Smooth muscle cell of the brain vasculature (primary cell): Measurements from ENCODE around the gene SATB2.
A peak's percentile ranks its signal among the peaks of the same experiment; 100 is the strongest.

Source experiments
- DNase-seq: peaks from one replicate; pipeline ENCODE4 v3.0.0-alpha.2; 2012; ENCODE audit warnings: low read depth, low spot score

The SATB2 gene

GRCh38 chr2:199457147-199458008 is at the start of gene SATB2:
Gene SATB2, minus strand, starts transcription at chr2:199457939. Its CDS starts 1,902 bp downstream, at chr2:199456037.
- DNase-seq = no peak

GRCh38 chr2:199505755-199506403 is 48.1 kb upstream of the SATB2 start:
- no peak for DNase-seq

GRCh38 chr2:199503148-199503547 is 45.4 kb upstream of the SATB2 start:
- no peak for DNase-seq

GRCh38 chr2:199499005-199499404 is 41.3 kb upstream of the SATB2 start:
- DNase-seq = no peak

- no peak for DNase-seq
Measured at GRCh38 chr2:199495147-199495546, 37.4 kb upstream of the SATB2 start.

GRCh38 chr2:199490049-199490448 is 32.3 kb upstream of the SATB2 start:
- DNase-seq = no peak

- peak; percentile 31 for DNase-seq
Measured at GRCh38 chr2:199488772-199489400, 31.1 kb upstream of the SATB2 start.

GRCh38 chr2:199485732-199486335 is 28.1 kb upstream of the SATB2 start:
- DNase-seq = no peak

- DNase-seq = no peak
Measured at GRCh38 chr2:199484927-199485326, 27.2 kb upstream of the SATB2 start.

GRCh38 chr2:199480966-199481365 is 23.2 kb upstream of the SATB2 start:
- no peak for DNase-seq

- DNase-seq = no peak
Measured at GRCh38 chr2:199477277-199477834, 19.6 kb upstream of the SATB2 start.

GRCh38 chr2:199471443-199472057 is 13.8 kb upstream of the SATB2 start:
- no peak for DNase-seq

- no peak for DNase-seq
Measured at GRCh38 chr2:199470672-199471442, 13.1 kb upstream of the SATB2 start.

- no peak for DNase-seq
Measured at GRCh38 chr2:199470361-199470671, 12.6 kb upstream of the SATB2 start.

GRCh38 chr2:199469514-199470360 is 12.0 kb upstream of the SATB2 start:
- no peak for DNase-seq

GRCh38 chr2:199468561-199469513 is 11.1 kb upstream of the SATB2 start:
- DNase-seq = no peak

GRCh38 chr2:199467066-199467822 is 9.5 kb upstream of the SATB2 start:
- no peak for DNase-seq

GRCh38 chr2:199466692-199467065 is 8.9 kb upstream of the SATB2 start:
- no peak for DNase-seq
